CD14-positive monocyte (primary cell): ENCODE results near the gene KDR. TPM values are rescaled to one million over a fixed set of nuclear protein-coding genes. Genes with fewer than 3 reads are reported as not detected.

Experiments
- DNase-seq, 3 donors: peaks; one replicate each; pipeline ENCODE4 v3.0.0-alpha.2; 2011 to 2022
- H2AFZ ChIP-seq: 2 replicates; pipeline ENCODE4 v1.6.0; 2012; ENCODE audit warnings: mild to moderate bottlenecking, low read depth, low read length, inconsistent platforms; ENCODE audit not compliant: insufficient read depth, poor library complexity, severe bottlenecking
- H3K27ac ChIP-seq, 2 donors: 1 replicate in 1 of 2; 2 replicates in 1 of 2; pipeline ENCODE4 v1.5.1; 2012 to 2013; ENCODE audit warnings: low read length in 2 of 2, control low read depth in 1 of 2, inconsistent platforms in 1 of 2, low read depth in 1 of 2, mild to moderate bottlenecking in 1 of 2
- H3K27me3 ChIP-seq, 2 donors: one replicate each; pipeline versions ENCODE4 v1.6.0 to v1.6.1; 2011 to 2013; ENCODE audit warnings: low read length in 2 of 2; ENCODE audit not compliant: control insufficient read depth in 2 of 2, insufficient read depth in 2 of 2
- H3K36me3 ChIP-seq, 2 donors: replicated peaks in 1 of 2; 1 replicate in 1 of 2; 2 replicates in 1 of 2; pipeline versions ENCODE4 v1.5.1 to v1.6.1; 2012 to 2013; ENCODE audit warnings: low read length in 2 of 2, control low read depth in 1 of 2, inconsistent platforms in 1 of 2, mild to moderate bottlenecking in 1 of 2; ENCODE audit not compliant: insufficient read depth in 2 of 2, control insufficient read depth in 1 of 2
- H3K4me1 ChIP-seq, 2 donors: 1 replicate in 1 of 2; 2 replicates in 1 of 2; pipeline versions ENCODE4 v1.5.1 to v1.6.1; 2012 to 2013; ENCODE audit warnings: low read length in 2 of 2, control low read depth in 1 of 2, inconsistent platforms in 1 of 2, mild to moderate bottlenecking in 1 of 2, moderate library complexity in 1 of 2; ENCODE audit not compliant: insufficient read depth in 2 of 2, control insufficient read depth in 1 of 2
- H3K4me2 ChIP-seq: replicated peaks from 2 replicates; pipeline ENCODE3; 2012; ENCODE audit warnings: low read length, moderate library complexity, mild to moderate bottlenecking; ENCODE audit not compliant: poor library complexity, severe bottlenecking; ENCODE audit errors: extremely low read depth
- H3K4me3 ChIP-seq, 3 experiments: fragments of 200-600 bp in 1 of 3; sonication (generic) in 1 of 3; replicated peaks in 1 of 3; 1 replicate in 2 of 3; 2 replicates in 1 of 3; pipeline ENCODE4 v1.5.1; 2011 to 2013; ENCODE audit warnings: low read length in 3 of 3, mild to moderate bottlenecking in 3 of 3, control low read depth in 2 of 3, low read depth in 2 of 3, inconsistent platforms in 1 of 3, moderate library complexity in 1 of 3
- H3K79me2 ChIP-seq: 2 replicates; pipeline ENCODE4 v1.6.0; 2012; ENCODE audit warnings: mild to moderate bottlenecking, control low read depth, inconsistent platforms, low read length, moderate library complexity; ENCODE audit not compliant: insufficient read depth
- H3K9ac ChIP-seq: 2 replicates; pipeline ENCODE4 v1.6.0; 2017; ENCODE audit warnings: low read length, mild to moderate bottlenecking; ENCODE audit not compliant: insufficient read depth, poor library complexity, severe bottlenecking
- H3K9me3 ChIP-seq, 2 donors: replicated peaks in 1 of 2; 1 replicate in 1 of 2; 2 replicates in 1 of 2; pipeline versions ENCODE4 v1.5.1 to v1.6.1; 2012 to 2013; ENCODE audit warnings: low read length in 2 of 2, control low read depth in 1 of 2; ENCODE audit not compliant: control insufficient read depth in 1 of 2, insufficient read depth in 1 of 2
- H4K20me1 ChIP-seq: 2 replicates; pipeline ENCODE4 v1.6.0; 2012; ENCODE audit warnings: mild to moderate bottlenecking, low read length, control low read depth, moderate library complexity; ENCODE audit not compliant: insufficient read depth
- H3K27ac Mint-ChIP-seq, 7 donors: one replicate each; pipeline ENCODE4 v1.8.0; 2020; ENCODE audit warnings: mild to moderate bottlenecking in 7 of 7, mixed read lengths in 7 of 7, moderate library complexity in 6 of 7, inconsistent platforms in 2 of 7
- H3K27me3 Mint-ChIP-seq, 3 donors: one replicate each; pipeline ENCODE4 v1.8.0; 2021 to 2022; ENCODE audit warnings: low read depth in 3 of 3, mild to moderate bottlenecking in 3 of 3, mixed read lengths in 3 of 3, moderate library complexity in 3 of 3, inconsistent platforms in 1 of 3
- H3K36me3 Mint-ChIP-seq, 2 donors: one replicate each; pipeline ENCODE4 v1.8.0; 2020; ENCODE audit warnings: mixed read lengths in 2 of 2, inconsistent platforms in 1 of 2, mild to moderate bottlenecking in 1 of 2
- H3K4me1 Mint-ChIP-seq: one replicate; pipeline ENCODE4 v1.8.0; 2020; ENCODE audit warnings: mild to moderate bottlenecking, mixed read lengths
- H3K4me3 Mint-ChIP-seq, 2 donors: one replicate each; pipeline ENCODE4 v1.8.0; 2020; ENCODE audit warnings: mild to moderate bottlenecking in 2 of 2, mixed read lengths in 2 of 2, moderate library complexity in 1 of 2
- H3K9me3 Mint-ChIP-seq, 7 donors: one replicate each; pipeline ENCODE4 v1.8.0; 2020 to 2022; ENCODE audit warnings: mixed read lengths in 7 of 7, mild to moderate bottlenecking in 6 of 7, moderate library complexity in 6 of 7, inconsistent platforms in 2 of 7
- CTCF ChIP-seq: fragments of 200-600 bp; IDR thresholded peaks from one replicate; pipeline ENCODE4 v1.8.0; 2022; ENCODE audit warnings: antibody characterized with exemption, mild to moderate bottlenecking
- WGBS: methylation state at CpG from one replicate; pipeline ENCODE4 v1.1.5; 2013; ENCODE audit warnings: missing lambda C conversion rate; ENCODE audit not compliant: insufficient coverage; 5-methylcytosine and 5-hydroxymethylcytosine counted together
- intact Hi-C, 2 donors: fragments of 100-400 bp; cut with micrococcal nuclease; formaldehyde crosslinking; loops; one replicate each; pipeline versions ENCODE4 v1.15.0 to v1.15.1; 2023
- polyA plus RNA-seq, 3 donors: library from polyadenylated mRNA; depleted of rRNA in 1 of 3; unstranded in 2 of 3; stranded (reverse) in 1 of 3; fragments of 300-500 nt in 2 of 3; fragments of >200 nt in 1 of 3; fragmentation: Illumina TruSeq in 2 of 3; gene quantifications; 1 replicate in 2 of 3; 2 replicates in 1 of 3; pipeline ENCODE4 v1.2.3, GENCODE V29; 2012 to 2021

Gene KDR
- polyA plus RNA-seq, 3 donors = not detected

- Histone ChIP-seq H3K9me3 (no peaks in the 10 kb centered on the region), H3K4me1 (no peaks in the 10 kb centered on the region), H3K27me3 (no peaks in the 10 kb centered on the region), H3K4me2 (no peak overlapping the region), H3K79me2 (no peaks in the 10 kb centered on the region), H3K9ac (no peak overlapping the region), H3K4me3 (no peak overlapping the region), H3K36me3 (no peaks in the 10 kb centered on the region), H2AFZ (no peak overlapping the region), H3K27ac (no peak overlapping the region), H4K20me1 (no peaks in the 10 kb centered on the region)
- H3K27me3 Mint-ChIP-seq = peaks cover 0 to 7% (median 4%) of the 10 kb centered on the region in 3 donors
- no peak overlapping the region for H3K4me3 Mint-ChIP-seq
- intact Hi-C loops = no loop called here
- WGBS = 75% methylated on average over 1 of the region's 4 CpGs
- no peaks in the 10 kb centered on the region for H3K36me3 Mint-ChIP-seq
- no peak for TF ChIP-seq CTCF
- no peaks in the 10 kb centered on the region for H3K4me1 Mint-ChIP-seq
- H3K9me3 Mint-ChIP-seq = peaks cover 0 to 3% (median 0%) of the 10 kb centered on the region in 7 donors
- no peak overlapping the region for H3K27ac Mint-ChIP-seq
- DNase-seq = no peak
Measured at GRCh38 chr4:55172694-55173287, 47.4 kb upstream of the KDR start.

GRCh38 chr4:55170462-55170861 is 45.1 kb upstream of the KDR start:
- H3K27ac Mint-ChIP-seq = no peak overlapping the region
- Histone ChIP-seq H3K4me1 (no peaks in the 10 kb centered on the region), H3K27me3 (no peaks in the 10 kb centered on the region), H3K79me2 (no peaks in the 10 kb centered on the region), H2AFZ (no peak overlapping the region), H3K36me3 (no peaks in the 10 kb centered on the region), H3K9me3 (no peaks in the 10 kb centered on the region), H3K4me2 (no peak overlapping the region), H3K4me3 (no peak overlapping the region), H4K20me1 (no peaks in the 10 kb centered on the region), H3K9ac (no peak overlapping the region), H3K27ac (no peak overlapping the region)
- intact Hi-C loops = no loop called here
- no peaks in the 10 kb centered on the region for H3K4me1 Mint-ChIP-seq
- no peak for DNase-seq
- H3K27me3 Mint-ChIP-seq = peaks cover 1 to 7% (median 4%) of the 10 kb centered on the region in 3 donors
- H3K4me3 Mint-ChIP-seq = no peak overlapping the region
- no peaks in the 10 kb centered on the region for H3K36me3 Mint-ChIP-seq
- TF ChIP-seq CTCF = no peak
- no CpG with 5 or more reads among the region's 6 CpGs for WGBS
- H3K9me3 Mint-ChIP-seq = peaks cover 0 to 8% (median 3%) of the 10 kb centered on the region in 7 donors
